ENCODE measurements around the gene PTPRN. TPM values are rescaled to one million over a fixed set of nuclear protein-coding genes. Genes with fewer than 3 reads are reported as not detected.

PTPRN gene
- total RNA-seq, 1 donor from 2014 or later = 17.5 TPM

- no peak for DNase-seq (ENCODE audit: extremely low spot score, unreplicated experiment)
- Mint-ChIP-seq H3K27ac (no peak overlapping the region), H3K4me3 (no peak overlapping the region), H3K27me3 (peaks cover 40% of the 10 kb centered on the region), H3K36me3 (no peaks in the 10 kb centered on the region), H3K4me1 (ENCODE audit: unreplicated experiment) (peaks cover 5% of the 10 kb centered on the region), H3K9me3 (no peaks in the 10 kb centered on the region)
- TF ChIP-seq, protein P1, sequence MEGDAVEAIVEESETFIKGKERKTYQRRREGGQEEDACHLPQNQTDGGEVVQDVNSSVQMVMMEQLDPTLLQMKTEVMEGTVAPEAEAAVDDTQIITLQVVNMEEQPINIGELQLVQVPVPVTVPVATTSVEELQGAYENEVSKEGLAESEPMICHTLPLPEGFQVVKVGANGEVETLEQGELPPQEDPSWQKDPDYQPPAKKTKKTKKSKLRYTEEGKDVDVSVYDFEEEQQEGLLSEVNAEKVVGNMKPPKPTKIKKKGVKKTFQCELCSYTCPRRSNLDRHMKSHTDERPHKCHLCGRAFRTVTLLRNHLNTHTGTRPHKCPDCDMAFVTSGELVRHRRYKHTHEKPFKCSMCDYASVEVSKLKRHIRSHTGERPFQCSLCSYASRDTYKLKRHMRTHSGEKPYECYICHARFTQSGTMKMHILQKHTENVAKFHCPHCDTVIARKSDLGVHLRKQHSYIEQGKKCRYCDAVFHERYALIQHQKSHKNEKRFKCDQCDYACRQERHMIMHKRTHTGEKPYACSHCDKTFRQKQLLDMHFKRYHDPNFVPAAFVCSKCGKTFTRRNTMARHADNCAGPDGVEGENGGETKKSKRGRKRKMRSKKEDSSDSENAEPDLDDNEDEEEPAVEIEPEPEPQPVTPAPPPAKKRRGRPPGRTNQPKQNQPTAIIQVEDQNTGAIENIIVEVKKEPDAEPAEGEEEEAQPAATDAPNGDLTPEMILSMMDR (conservative IDR thresholded peaks at IDR 0.05) = no peak
These were observed 38.2 kb downstream of the PTPRN start for GRCh38 chr2:219271021-219271420.

DNA sequence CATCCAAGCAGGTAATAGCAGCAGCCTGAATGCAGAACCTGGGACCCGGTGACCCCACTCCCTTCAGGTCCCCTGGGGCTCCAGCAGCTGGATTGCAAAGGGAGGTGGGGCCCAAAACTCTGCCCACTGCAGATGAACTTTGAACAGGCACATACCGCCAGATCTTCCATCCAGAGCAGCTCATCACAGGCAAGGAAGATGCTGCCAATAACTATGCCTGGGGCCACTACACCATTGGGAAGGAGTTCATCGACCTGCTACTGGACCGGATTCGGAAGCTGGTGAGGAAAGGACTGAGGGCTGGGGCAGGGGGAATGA lies 39.2 kb downstream of the PTPRN start:
- H3K27me3 Mint-ChIP-seq = peaks cover 40% of the 10 kb centered on the region
- H3K9me3 Mint-ChIP-seq = no peaks in the 10 kb centered on the region
- no peak for DNase-seq (ENCODE audit: extremely low spot score, unreplicated experiment)
- no peak overlapping the region for H3K27ac Mint-ChIP-seq
- H3K36me3 Mint-ChIP-seq = no peaks in the 10 kb centered on the region
- TF ChIP-seq, protein P1 (conservative IDR thresholded peaks at IDR 0.05) = no peak
- H3K4me3 Mint-ChIP-seq = no peak overlapping the region
- peaks cover 5% of the 10 kb centered on the region for H3K4me1 Mint-ChIP-seq (ENCODE audit: unreplicated experiment)

- H3K36me3 Mint-ChIP-seq = no peaks in the 10 kb centered on the region
- no peak overlapping the region for H3K4me3 Mint-ChIP-seq
- no peak for DNase-seq (ENCODE audit: extremely low spot score, unreplicated experiment)
- H3K27ac Mint-ChIP-seq = peak overlapping the region; percentile 11
- peaks cover 5% of the 10 kb centered on the region for H3K4me1 Mint-ChIP-seq (ENCODE audit: unreplicated experiment)
- H3K9me3 Mint-ChIP-seq = no peaks in the 10 kb centered on the region
- TF ChIP-seq, protein P1 (conservative IDR thresholded peaks at IDR 0.05) = no peak
- H3K27me3 Mint-ChIP-seq = peaks cover 40% of the 10 kb centered on the region
These were observed 39.7 kb downstream of the PTPRN start for GRCh38 chr2:219269362-219270054.

GRCh38 chr2:219268294-219268693 lies 40.9 kb downstream of the PTPRN start:
- Mint-ChIP-seq H3K9me3 (no peaks in the 10 kb centered on the region), H3K27ac (peak overlapping the region; percentile 83), H3K4me1 (ENCODE audit: unreplicated experiment) (peaks cover 5% of the 10 kb centered on the region), H3K36me3 (no peaks in the 10 kb centered on the region), H3K27me3 (peaks cover 40% of the 10 kb centered on the region), H3K4me3 (no peak overlapping the region)
- DNase-seq (ENCODE audit: extremely low spot score, unreplicated experiment) = no peak
- TF ChIP-seq, protein P1 (conservative IDR thresholded peaks at IDR 0.05) = no peak

DNA sequence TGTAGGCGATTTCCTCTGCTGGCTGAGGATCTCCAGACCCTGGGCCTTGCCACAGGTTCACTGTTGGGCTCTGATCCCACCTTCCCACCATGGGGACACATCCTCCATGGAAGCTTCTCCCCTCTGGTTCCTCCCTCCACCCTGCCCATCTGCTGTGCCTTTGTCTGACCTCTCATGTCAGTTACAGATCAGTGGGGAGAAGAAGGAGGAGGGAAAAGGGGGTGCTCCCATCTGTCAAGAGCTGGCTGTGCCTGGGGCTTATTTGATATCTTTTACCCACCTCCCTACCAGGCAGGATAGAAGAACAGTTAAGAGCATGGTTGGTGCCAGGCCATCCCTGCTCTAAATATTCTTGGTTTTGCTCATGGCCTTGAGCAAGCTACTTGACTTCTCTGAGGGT lies 42.3 kb downstream of the PTPRN start:
- no peaks in the 10 kb centered on the region for H3K9me3 Mint-ChIP-seq
- H3K27ac Mint-ChIP-seq = no peak overlapping the region
- peaks cover 5% of the 10 kb centered on the region for H3K4me1 Mint-ChIP-seq (ENCODE audit: unreplicated experiment)
- DNase-seq (ENCODE audit: extremely low spot score, unreplicated experiment) = no peak
- peaks cover 43% of the 10 kb centered on the region for H3K27me3 Mint-ChIP-seq
- TF ChIP-seq, protein P1 (conservative IDR thresholded peaks at IDR 0.05) = no peak
- no peaks in the 10 kb centered on the region for H3K36me3 Mint-ChIP-seq
- H3K4me3 Mint-ChIP-seq = no peak overlapping the region

Measured in type B pancreatic cell (in vitro differentiated cells).